GM12878 (cell line): ENCODE data around the gene ATXN1. TPM values are rescaled to one million over a fixed set of nuclear protein-coding genes. Genes with fewer than 3 reads are reported as not detected.

ENCODE experiments used
- ATF7 ChIP-seq: fragments of 450-650 bp; IDR thresholded peaks from 2 replicates; pipeline ENCODE4 v1.6.1; 2016; ENCODE audit warnings: low read depth, mild to moderate bottlenecking
- BRCA1 ChIP-seq: IDR thresholded peaks from 2 replicates; pipeline ENCODE4 v1.6.1; 2011; ENCODE audit warnings: low read depth, low read length, improper control_type of control experiment
- HDAC6 ChIP-seq: fragments of 200-600 bp; sonication (generic); IDR thresholded peaks from one replicate; pipeline ENCODE4 v1.8.0; 2017; ENCODE audit warnings: antibody characterized with exemption; ENCODE audit not compliant: unreplicated experiment
- NR2C1 ChIP-seq: fragments of 450-650 bp; IDR thresholded peaks from 2 replicates; pipeline ENCODE4 v1.6.1; 2017; ENCODE audit warnings: antibody characterized with exemption, mild to moderate bottlenecking, moderate library complexity
- POLR2AphosphoS2 ChIP-seq: IDR thresholded peaks from 2 replicates; pipeline ENCODE4 v1.6.1; 2011; ENCODE audit warnings: low read depth, mild to moderate bottlenecking, low read length, improper control_type of control experiment, moderate library complexity
- RBBP5 ChIP-seq: fragments of 200-600 bp; sonication (generic); conservative IDR thresholded peaks from 2 replicates; pipeline ENCODE4 v1.6.1; 2016
- SREBF2 ChIP-seq: IDR thresholded peaks from 2 replicates; pipeline ENCODE4 v1.6.1; 2012; ENCODE audit warnings: mild to moderate bottlenecking, low read length
- USF1 ChIP-seq: IDR thresholded peaks from 2 replicates; pipeline ENCODE4 v1.6.1; 2011; ENCODE audit warnings: borderline replicate concordance, low read depth, mild to moderate bottlenecking, moderate library complexity, mixed read lengths, low read length; ENCODE audit not compliant: insufficient read depth; ENCODE audit errors: extremely low read length
- ZBTB33 ChIP-seq: fragments of 450-650 bp; IDR thresholded peaks from 2 replicates; pipeline ENCODE4 v1.6.1; 2017; ENCODE audit warnings: mild to moderate bottlenecking
- ZNF24 ChIP-seq: fragments of 450-650 bp; IDR thresholded peaks from 2 replicates; pipeline ENCODE4 v1.6.1; 2017; ENCODE audit warnings: antibody characterized with exemption, mild to moderate bottlenecking
- polyA plus RNA-seq, 11 experiments: library from polyadenylated mRNA; depleted of rRNA in 4 of 11; unstranded in 6 of 11; stranded (reverse) in 5 of 11; fragments of >200 nt; fragmentation: Nextera tagmentation in 4 of 11; fragmentation: Illumina TruSeq in 1 of 11; extraction: Ambion mirVana in 4 of 11; extraction: Trizol in 1 of 11; gene quantifications; 1 replicate in 1 of 11; 2 replicates in 10 of 11; pipeline versions ENCODE4 v1.2.1 to v1.2.3, GENCODE V29; 2011 to 2016; ENCODE audit warnings: inconsistent platforms in 2 of 11, missing spikeins in 2 of 11, low read depth in 1 of 11
- total RNA-seq, 4 experiments: library from RNA; depleted of rRNA in 3 of 4; stranded (reverse); fragments of >200 nt in 3 of 4; fragmentation: Illumina TruSeq in 1 of 4; extraction: Trizol in 1 of 4; gene quantifications; 2 replicates each; pipeline versions ENCODE4 v1.2.1 to v1.2.3, GENCODE V29; 2013 to 2021
- TF ChIP-seq, protein P1 (sequence below): fragments of 450-650 bp; formaldehyde crosslinking; IDR thresholded peaks from 2 replicates; pipeline ENCODE4 v1.4.0; 2022; ENCODE audit warnings: mild to moderate bottlenecking, moderate library complexity
- TF ChIP-seq, protein P2 (sequence below): fragments of 450-650 bp; IDR thresholded peaks from 2 replicates; pipeline ENCODE4 v1.6.1; 2017; ENCODE audit warnings: mild to moderate bottlenecking, moderate library complexity
- TF ChIP-seq, protein P3 (sequence below): fragments of 450-650 bp; IDR thresholded peaks from 2 replicates; pipeline ENCODE4 v1.6.1; 2017; ENCODE audit warnings: low read depth, mild to moderate bottlenecking, moderate library complexity
- TF ChIP-seq, protein P4 (sequence below): IDR thresholded peaks from 2 replicates; pipeline ENCODE4 v1.6.1; 2011; ENCODE audit warnings: borderline replicate concordance, low read depth, mild to moderate bottlenecking, moderate library complexity, low read length; ENCODE audit not compliant: insufficient read depth, poor library complexity, severe bottlenecking

Gene ATXN1
- total and polyA plus RNA-seq, 10 of the 15 experiments (the other 5 are each of a cell fraction or from before 2014, with no cell fraction given): 12.2 to 51.2 (median 20.5) TPM

DNA sequence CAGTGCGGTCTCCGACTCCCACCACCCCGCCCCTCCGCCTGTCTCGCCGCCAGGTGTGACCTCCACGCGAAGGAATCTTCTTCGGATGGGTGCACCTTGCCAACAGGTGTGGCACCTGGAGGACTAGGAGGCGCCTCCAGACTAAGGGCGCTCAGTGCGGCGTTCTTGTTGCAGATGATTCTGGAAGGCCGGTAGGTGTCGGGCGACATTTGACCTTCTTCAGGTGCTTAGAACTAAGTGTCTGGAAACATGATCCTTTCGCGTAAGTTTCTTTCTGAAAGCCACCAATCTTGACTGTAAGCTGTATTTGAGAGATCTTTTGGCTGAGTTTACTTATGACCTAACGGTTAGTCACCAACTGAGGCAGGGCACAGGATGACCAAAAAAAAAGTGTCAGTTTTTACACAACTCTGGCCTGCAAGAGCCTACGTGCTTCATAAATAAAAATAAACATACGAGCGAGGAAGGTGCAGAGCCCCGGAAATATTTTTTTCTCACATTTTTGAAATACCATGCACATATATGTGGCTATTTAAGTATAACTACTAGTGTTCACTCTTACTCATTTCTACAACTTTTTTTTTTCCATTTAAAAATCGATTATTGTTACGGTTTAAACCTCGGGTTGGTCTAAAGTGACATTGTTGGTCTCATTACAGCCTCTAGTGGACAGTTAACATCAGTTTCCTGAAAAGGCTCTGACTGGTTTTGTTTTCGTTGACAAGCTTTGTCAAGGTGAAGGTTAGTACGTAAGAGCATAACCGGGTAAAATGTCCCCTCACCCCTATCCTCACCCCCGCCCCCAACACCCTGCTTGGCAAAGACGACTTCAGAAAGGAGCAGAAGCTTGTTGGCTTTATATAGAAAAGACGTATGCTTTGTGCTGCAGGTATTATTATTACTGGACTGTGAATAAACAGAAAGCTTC, 1.6 kb upstream of the ATXN1 start (continued):
- no peak for TF ChIP-seq POLR2AphosphoS2
- TF ChIP-seq, protein P1, sequence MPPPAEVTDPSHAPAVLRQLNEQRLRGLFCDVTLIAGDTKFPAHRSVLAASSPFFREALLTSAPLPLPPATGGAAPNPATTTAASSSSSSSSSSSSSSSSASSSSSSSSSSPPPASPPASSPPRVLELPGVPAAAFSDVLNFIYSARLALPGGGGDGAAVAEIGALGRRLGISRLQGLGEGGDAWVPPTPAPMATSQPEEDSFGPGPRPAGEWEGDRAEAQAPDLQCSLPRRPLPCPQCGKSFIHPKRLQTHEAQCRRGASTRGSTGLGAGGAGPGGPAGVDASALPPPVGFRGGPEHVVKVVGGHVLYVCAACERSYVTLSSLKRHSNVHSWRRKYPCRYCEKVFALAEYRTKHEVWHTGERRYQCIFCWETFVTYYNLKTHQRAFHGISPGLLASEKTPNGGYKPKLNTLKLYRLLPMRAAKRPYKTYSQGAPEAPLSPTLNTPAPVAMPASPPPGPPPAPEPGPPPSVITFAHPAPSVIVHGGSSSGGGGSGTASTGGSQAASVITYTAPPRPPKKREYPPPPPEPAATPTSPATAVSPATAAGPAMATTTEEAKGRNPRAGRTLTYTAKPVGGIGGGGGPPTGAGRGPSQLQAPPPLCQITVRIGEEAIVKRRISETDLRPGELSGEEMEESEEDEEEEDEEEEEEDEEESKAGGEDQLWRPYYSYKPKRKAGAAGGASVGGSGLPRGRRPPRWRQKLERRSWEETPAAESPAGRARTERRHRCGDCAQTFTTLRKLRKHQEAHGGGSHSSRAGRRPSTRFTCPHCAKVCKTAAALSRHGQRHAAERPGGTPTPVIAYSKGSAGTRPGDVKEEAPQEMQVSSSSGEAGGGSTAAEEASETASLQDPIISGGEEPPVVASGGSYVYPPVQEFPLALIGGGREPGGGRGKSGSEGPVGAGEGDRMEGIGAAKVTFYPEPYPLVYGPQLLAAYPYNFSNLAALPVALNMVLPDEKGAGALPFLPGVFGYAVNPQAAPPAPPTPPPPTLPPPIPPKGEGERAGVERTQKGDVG (CRISPR knock-in tag): no peak
- TF ChIP-seq HDAC6: no peak
- TF ChIP-seq RBBP5: no peak
- no peak for TF ChIP-seq USF1
- TF ChIP-seq ZBTB33: no peak
- no peak for TF ChIP-seq ZNF24
- no peak for TF ChIP-seq SREBF2
- TF ChIP-seq, protein P2, sequence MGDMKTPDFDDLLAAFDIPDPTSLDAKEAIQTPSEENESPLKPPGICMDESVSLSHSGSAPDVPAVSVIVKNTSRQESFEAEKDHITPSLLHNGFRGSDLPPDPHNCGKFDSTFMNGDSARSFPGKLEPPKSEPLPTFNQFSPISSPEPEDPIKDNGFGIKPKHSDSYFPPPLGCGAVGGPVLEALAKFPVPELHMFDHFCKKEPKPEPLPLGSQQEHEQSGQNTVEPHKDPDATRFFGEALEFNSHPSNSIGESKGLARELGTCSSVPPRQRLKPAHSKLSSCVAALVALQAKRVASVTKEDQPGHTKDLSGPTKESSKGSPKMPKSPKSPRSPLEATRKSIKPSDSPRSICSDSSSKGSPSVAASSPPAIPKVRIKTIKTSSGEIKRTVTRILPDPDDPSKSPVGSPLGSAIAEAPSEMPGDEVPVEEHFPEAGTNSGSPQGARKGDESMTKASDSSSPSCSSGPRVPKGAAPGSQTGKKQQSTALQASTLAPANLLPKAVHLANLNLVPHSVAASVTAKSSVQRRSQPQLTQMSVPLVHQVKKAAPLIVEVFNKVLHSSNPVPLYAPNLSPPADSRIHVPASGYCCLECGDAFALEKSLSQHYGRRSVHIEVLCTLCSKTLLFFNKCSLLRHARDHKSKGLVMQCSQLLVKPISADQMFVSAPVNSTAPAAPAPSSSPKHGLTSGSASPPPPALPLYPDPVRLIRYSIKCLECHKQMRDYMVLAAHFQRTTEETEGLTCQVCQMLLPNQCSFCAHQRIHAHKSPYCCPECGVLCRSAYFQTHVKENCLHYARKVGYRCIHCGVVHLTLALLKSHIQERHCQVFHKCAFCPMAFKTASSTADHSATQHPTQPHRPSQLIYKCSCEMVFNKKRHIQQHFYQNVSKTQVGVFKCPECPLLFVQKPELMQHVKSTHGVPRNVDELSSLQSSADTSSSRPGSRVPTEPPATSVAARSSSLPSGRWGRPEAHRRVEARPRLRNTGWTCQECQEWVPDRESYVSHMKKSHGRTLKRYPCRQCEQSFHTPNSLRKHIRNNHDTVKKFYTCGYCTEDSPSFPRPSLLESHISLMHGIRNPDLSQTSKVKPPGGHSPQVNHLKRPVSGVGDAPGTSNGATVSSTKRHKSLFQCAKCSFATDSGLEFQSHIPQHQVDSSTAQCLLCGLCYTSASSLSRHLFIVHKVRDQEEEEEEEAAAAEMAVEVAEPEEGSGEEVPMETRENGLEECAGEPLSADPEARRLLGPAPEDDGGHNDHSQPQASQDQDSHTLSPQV: 0 out of 2 replicates have a peak, but pooled peaks have one; percentile 45
- no peak; the same call in 1 of the 2 replicates for TF ChIP-seq ATF7
- TF ChIP-seq, protein P3, sequence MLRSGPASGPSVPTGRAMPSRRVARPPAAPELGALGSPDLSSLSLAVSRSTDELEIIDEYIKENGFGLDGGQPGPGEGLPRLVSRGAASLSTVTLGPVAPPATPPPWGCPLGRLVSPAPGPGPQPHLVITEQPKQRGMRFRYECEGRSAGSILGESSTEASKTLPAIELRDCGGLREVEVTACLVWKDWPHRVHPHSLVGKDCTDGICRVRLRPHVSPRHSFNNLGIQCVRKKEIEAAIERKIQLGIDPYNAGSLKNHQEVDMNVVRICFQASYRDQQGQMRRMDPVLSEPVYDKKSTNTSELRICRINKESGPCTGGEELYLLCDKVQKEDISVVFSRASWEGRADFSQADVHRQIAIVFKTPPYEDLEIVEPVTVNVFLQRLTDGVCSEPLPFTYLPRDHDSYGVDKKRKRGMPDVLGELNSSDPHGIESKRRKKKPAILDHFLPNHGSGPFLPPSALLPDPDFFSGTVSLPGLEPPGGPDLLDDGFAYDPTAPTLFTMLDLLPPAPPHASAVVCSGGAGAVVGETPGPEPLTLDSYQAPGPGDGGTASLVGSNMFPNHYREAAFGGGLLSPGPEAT: no peak
- TF ChIP-seq NR2C1: no peak
- no peak for TF ChIP-seq BRCA1
- TF ChIP-seq, protein P4, sequence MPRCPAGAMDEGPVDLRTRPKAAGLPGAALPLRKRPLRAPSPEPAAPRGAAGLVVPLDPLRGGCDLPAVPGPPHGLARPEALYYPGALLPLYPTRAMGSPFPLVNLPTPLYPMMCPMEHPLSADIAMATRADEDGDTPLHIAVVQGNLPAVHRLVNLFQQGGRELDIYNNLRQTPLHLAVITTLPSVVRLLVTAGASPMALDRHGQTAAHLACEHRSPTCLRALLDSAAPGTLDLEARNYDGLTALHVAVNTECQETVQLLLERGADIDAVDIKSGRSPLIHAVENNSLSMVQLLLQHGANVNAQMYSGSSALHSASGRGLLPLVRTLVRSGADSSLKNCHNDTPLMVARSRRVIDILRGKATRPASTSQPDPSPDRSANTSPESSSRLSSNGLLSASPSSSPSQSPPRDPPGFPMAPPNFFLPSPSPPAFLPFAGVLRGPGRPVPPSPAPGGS: no peak
